K562 (cell line): ENCODE results near the gene NRG3. TPM values are rescaled to one million over a fixed set of nuclear protein-coding genes. Genes with fewer than 3 reads are reported as not detected.

Source experiments
- ATAC-seq: fragments of 200-7000 bp; cut with Tn5 transposase; 3 replicates; pipeline ENCODE4 v1.9.1; 2020; ENCODE audit warnings: moderate library complexity
- BruUV-seq: library from RNA; stranded (reverse); fragments of 400-500 nt; replicated peaks from 2 replicates; lab custom pipeline; 2021; lab: Mats Ljungman, UMichigan
- CTCF ChIA-PET: fragments of 300-600 bp; formaldehyde crosslinking; extraction: SDS; loops from one replicate; lab custom pipeline; 2021; ENCODE audit warnings: low intra/inter-chr PET ratio; lab: Yijun Ruan, JAX
- POLR2A ChIA-PET: fragments of 300-600, 350-650 bp; sonication (Branson Sonifier 250); formaldehyde crosslinking; extraction: SDS; loops from one replicate; lab custom pipeline; 2021; ENCODE audit warnings: antibody characterized with exemption, inconsistent platforms; lab: Yijun Ruan, JAX
- DNase-seq, 4 experiments: peaks; one replicate each; pipeline versions ENCODE4 v3.0.0 to v3.0.0-alpha.2; 2011 to 2018; ENCODE audit warnings: low spot score in 3 of 4, mixed read lengths in 3 of 4; ENCODE audit errors: extremely low read depth in 1 of 4
- FAIRE-seq: peaks from 2 replicates; lab custom pipeline; 2011; peaks lifted over from hg19 to GRCh38; lab: Jason Lieb, UNC
- H2AFZ ChIP-seq: 2 replicates; pipeline ENCODE4 v1.6.0; 2011; ENCODE audit warnings: low read depth, low read length, control low read depth, inconsistent platforms
- H3K27ac ChIP-seq: fragments of 200-600 bp; 3 replicates; pipeline ENCODE4 v1.8.0; 2011; ENCODE audit warnings: low read depth, mild to moderate bottlenecking, control low read depth, inconsistent platforms, low read length, moderate library complexity, mixed read lengths; ENCODE audit errors: extremely low read depth
- H3K27me3 ChIP-seq, 2 experiments: fragments of 300-600 bp in 1 of 2; 2 replicates in 1 of 2; 3 replicates in 1 of 2; pipeline versions ENCODE4 v1.6.0 to v1.8.0; 2011; ENCODE audit warnings: inconsistent platforms in 2 of 2, low read length in 2 of 2, mild to moderate bottlenecking in 1 of 2, mixed read lengths in 1 of 2, moderate library complexity in 1 of 2; ENCODE audit not compliant: control insufficient read depth in 2 of 2, insufficient read depth in 2 of 2
- H3K36me3 ChIP-seq: fragments of 300-600 bp; 3 replicates; pipeline ENCODE4 v1.8.0; 2011; ENCODE audit warnings: mild to moderate bottlenecking, low read length, inconsistent platforms; ENCODE audit not compliant: control insufficient read depth, insufficient read depth
- H3K4me1 ChIP-seq, 2 experiments: fragments of 200-600 bp in 1 of 2; replicated peaks in 1 of 2; 2 replicates in 1 of 2; 3 replicates in 1 of 2; pipeline versions ENCODE4 v1.5.1 to v1.8.0; 2011; ENCODE audit warnings: inconsistent platforms in 2 of 2, low read length in 2 of 2, mild to moderate bottlenecking in 1 of 2, mixed read lengths in 1 of 2, moderate library complexity in 1 of 2; ENCODE audit not compliant: control insufficient read depth in 2 of 2, insufficient read depth in 2 of 2
- H3K4me2 ChIP-seq: 2 replicates; pipeline ENCODE4 v1.6.1; 2011; ENCODE audit warnings: low read length, control low read depth, inconsistent platforms, mixed read lengths; ENCODE audit not compliant: insufficient read depth
- H3K4me3 ChIP-seq: fragments of 200-600 bp; sonication (generic), shearing (Covaris generic); 2 replicates; pipeline ENCODE4 v1.5.1; 2016; ENCODE audit warnings: control low read depth, inconsistent platforms
- H3K79me2 ChIP-seq: fragments of 200-600 bp; 3 replicates; pipeline ENCODE4 v1.8.0; 2011; ENCODE audit warnings: low read length, inconsistent platforms; ENCODE audit not compliant: control insufficient read depth, insufficient read depth
- H3K9ac ChIP-seq, 2 experiments: 2 replicates each; pipeline versions ENCODE4 v1.6.0 to v1.6.1; 2011; ENCODE audit warnings: low read depth in 2 of 2, low read length in 2 of 2, control low read depth in 1 of 2, inconsistent platforms in 1 of 2, mild to moderate bottlenecking in 1 of 2, mixed read lengths in 1 of 2; ENCODE audit not compliant: insufficient read depth in 1 of 2
- H3K9me1 ChIP-seq: one replicate; pipeline ENCODE4 v1.6.0; 2011; ENCODE audit warnings: inconsistent platforms, mild to moderate bottlenecking, low read length, moderate library complexity; ENCODE audit not compliant: control insufficient read depth, insufficient read depth
- H3K9me3 ChIP-seq: replicated peaks from 2 replicates; pipeline ENCODE4 v1.5.1; 2011; ENCODE audit warnings: low read depth, low read length, inconsistent platforms; ENCODE audit not compliant: control insufficient read depth, insufficient read depth
- H4K20me1 ChIP-seq: replicated peaks from 2 replicates; pipeline ENCODE4 v1.6.1; 2011; ENCODE audit warnings: low read length, inconsistent platforms, mixed read lengths; ENCODE audit not compliant: control insufficient read depth, insufficient read depth
- GTF2E2 ChIP-seq: fragments of 200-800 bp; sonication (Bioruptor generic); IDR thresholded peaks from 2 replicates; pipeline ENCODE4 v1.6.1; 2016; ENCODE audit warnings: missing genetic modification characterization, missing compliant biosample characterization
- HNRNPH1 ChIP-seq: fragments of 200-400 bp; formaldehyde crosslinking; optimal IDR thresholded peaks from 2 replicates; pipeline ENCODE3; 2017; ENCODE audit warnings: low read depth, mild to moderate bottlenecking, low read length, moderate library complexity
- JUNB ChIP-seq: fragments of 450-650 bp; formaldehyde crosslinking; conservative IDR thresholded peaks from 2 replicates; pipeline ENCODE4 v1.4.0; 2020; ENCODE audit warnings: mild to moderate bottlenecking
- MYC ChIP-seq, 2 experiments: fragments of 250-450 bp in 1 of 2; sonication (Bioruptor Pico) in 1 of 2; IDR thresholded peaks; 2 replicates each; pipeline versions ENCODE4 v1.5.1 to v1.6.1; 2012 to 2021; ENCODE audit warnings: low read depth in 2 of 2, borderline replicate concordance in 1 of 2, improper control_type of control experiment in 1 of 2, low read length in 1 of 2, mild to moderate bottlenecking in 1 of 2, moderate library complexity in 1 of 2
- NFE2L1 ChIP-seq: fragments of 450-650 bp; IDR thresholded peaks from 2 replicates; pipeline ENCODE4 v1.6.1; 2016; ENCODE audit warnings: missing genetic modification characterization, low read depth, mild to moderate bottlenecking, missing compliant biosample characterization, moderate library complexity, borderline replicate concordance
- RAD21 ChIP-seq, 2 experiments: fragments of 250-450 bp in 1 of 2; fragments of 450-650 bp in 1 of 2; sonication (Bioruptor Pico) in 1 of 2; formaldehyde crosslinking in 1 of 2; IDR thresholded peaks in 1 of 2; conservative IDR thresholded peaks in 1 of 2; 2 replicates each; pipeline versions ENCODE4 v1.4.0 to v1.8.0; 2020 to 2022; ENCODE audit warnings: mild to moderate bottlenecking in 2 of 2, moderate library complexity in 1 of 2
- RFX5 ChIP-seq: IDR thresholded peaks from 2 replicates; pipeline ENCODE4 v1.6.1; 2011; ENCODE audit warnings: low read depth, mild to moderate bottlenecking, improper control_type of control experiment, low read length
- SRSF9 ChIP-seq: fragments of 200-400 bp; formaldehyde crosslinking; IDR thresholded peaks from 2 replicates; pipeline ENCODE4 v1.6.1; 2017; ENCODE audit warnings: low read depth, low read length, borderline replicate concordance
- ZNF785 ChIP-seq: fragments of 250-450 bp; sonication (Bioruptor Pico); IDR thresholded peaks from 2 replicates; pipeline ENCODE4 v1.4.0; 2020; ENCODE audit warnings: mild to moderate bottlenecking
- WGBS: fragments of 100-300 bp; shearing (Covaris generic); methylation state at CpG from one replicate; pipeline ENCODE4 v1.1.6; 2016; ENCODE audit warnings: low coverage, mixed read lengths; ENCODE audit not compliant: insufficient coverage; ENCODE audit errors: missing lambda C conversion rate; 5-methylcytosine and 5-hydroxymethylcytosine counted together
- in situ Hi-C: fragments of 300-500 bp; cut with MboI; formaldehyde crosslinking; loops from 4 replicates; pipeline ENCODE4 v1.15.0; 2018; ENCODE audit warnings: inconsistent platforms, mixed read lengths
- intact Hi-C: fragments of 100-400 bp; cut with micrococcal nuclease; formaldehyde crosslinking; loops from 2 replicates; pipeline ENCODE4 v1.14.2; 2022
- polyA plus RNA-seq, 8 experiments: library from polyadenylated mRNA; depleted of rRNA in 4 of 8; stranded (reverse) in 5 of 8; unstranded in 3 of 8; fragments of >200 nt; fragmentation: Nextera tagmentation in 2 of 8; fragmentation: Illumina TruSeq in 1 of 8; extraction: Ambion mirVana in 2 of 8; extraction: Trizol in 1 of 8; gene quantifications; 2 replicates each; pipeline versions ENCODE4 v1.2.1 to v1.2.3, GENCODE V29; 2011 to 2014; ENCODE audit warnings: inconsistent platforms in 1 of 8, missing spikeins in 1 of 8
- total RNA-seq, 7 experiments: library from RNA; depleted of rRNA in 6 of 7; stranded (reverse); fragments of >200 nt in 6 of 7; fragmentation: Illumina TruSeq in 2 of 7; extraction: Trizol in 2 of 7; gene quantifications; 2 replicates each; pipeline versions ENCODE4 v1.2.1 to v1.2.3, GENCODE V29; 2011 to 2021; ENCODE audit warnings: low replicate concordance in 1 of 7
- TF ChIP-seq, protein P1 (sequence below): sonication (generic); formaldehyde crosslinking; IDR thresholded peaks from 2 replicates; pipeline ENCODE4 v1.8.0; 2023; ENCODE audit warnings: missing genetic modification reagents, mild to moderate bottlenecking, borderline replicate concordance

The NRG3 gene
- total and polyA plus RNA-seq, 9 of the 15 experiments (the other 6 are each of a cell fraction or from before 2014, with no cell fraction given): not detected

GRCh38 chr10:81873231-81873931 is 1.6 kb upstream of the NRG3 start:
- POLR2A ChIA-PET: no interaction called here
- intact Hi-C loops: no loop called here

GRCh38 chr10:81873932-81874816 is 820 bp upstream of the NRG3 start:
- Histone ChIP-seq H3K4me3 (no peak overlapping the region), H3K9me1 (no peaks in the 10 kb centered on the region), H3K79me2 (no peaks in the 10 kb centered on the region), H3K9ac (no peak overlapping the region), H3K27me3 (no peaks in the 10 kb centered on the region), H3K4me1 (no peaks in the 10 kb centered on the region), H3K36me3 (no peaks in the 10 kb centered on the region), H3K27ac (no peak overlapping the region), H2AFZ (no peak overlapping the region), H3K9me3 (no peaks in the 10 kb centered on the region; the same call in 1 of the 2 replicates), H3K4me2 (no peak overlapping the region), H4K20me1 (no peaks in the 10 kb centered on the region)
- intact Hi-C loops: no loop called here
- 36% methylated on average over 50 of the region's 80 CpGs for WGBS
- POLR2A ChIA-PET: no interaction called here
- in situ Hi-C loops: no loop called here
- no TSS peak for BruUV-seq
- no peak for ATAC-seq
- DNase-seq: no peak
- no peak for FAIRE-seq
- CTCF ChIA-PET: no interaction called here
- TF ChIP-seq GTF2E2 (tag): no peak
- no peak for TF ChIP-seq ZNF785 (CRISPR knock-in tag)
- TF ChIP-seq NFE2L1 (tag): no peak
- TF ChIP-seq, protein P1, sequence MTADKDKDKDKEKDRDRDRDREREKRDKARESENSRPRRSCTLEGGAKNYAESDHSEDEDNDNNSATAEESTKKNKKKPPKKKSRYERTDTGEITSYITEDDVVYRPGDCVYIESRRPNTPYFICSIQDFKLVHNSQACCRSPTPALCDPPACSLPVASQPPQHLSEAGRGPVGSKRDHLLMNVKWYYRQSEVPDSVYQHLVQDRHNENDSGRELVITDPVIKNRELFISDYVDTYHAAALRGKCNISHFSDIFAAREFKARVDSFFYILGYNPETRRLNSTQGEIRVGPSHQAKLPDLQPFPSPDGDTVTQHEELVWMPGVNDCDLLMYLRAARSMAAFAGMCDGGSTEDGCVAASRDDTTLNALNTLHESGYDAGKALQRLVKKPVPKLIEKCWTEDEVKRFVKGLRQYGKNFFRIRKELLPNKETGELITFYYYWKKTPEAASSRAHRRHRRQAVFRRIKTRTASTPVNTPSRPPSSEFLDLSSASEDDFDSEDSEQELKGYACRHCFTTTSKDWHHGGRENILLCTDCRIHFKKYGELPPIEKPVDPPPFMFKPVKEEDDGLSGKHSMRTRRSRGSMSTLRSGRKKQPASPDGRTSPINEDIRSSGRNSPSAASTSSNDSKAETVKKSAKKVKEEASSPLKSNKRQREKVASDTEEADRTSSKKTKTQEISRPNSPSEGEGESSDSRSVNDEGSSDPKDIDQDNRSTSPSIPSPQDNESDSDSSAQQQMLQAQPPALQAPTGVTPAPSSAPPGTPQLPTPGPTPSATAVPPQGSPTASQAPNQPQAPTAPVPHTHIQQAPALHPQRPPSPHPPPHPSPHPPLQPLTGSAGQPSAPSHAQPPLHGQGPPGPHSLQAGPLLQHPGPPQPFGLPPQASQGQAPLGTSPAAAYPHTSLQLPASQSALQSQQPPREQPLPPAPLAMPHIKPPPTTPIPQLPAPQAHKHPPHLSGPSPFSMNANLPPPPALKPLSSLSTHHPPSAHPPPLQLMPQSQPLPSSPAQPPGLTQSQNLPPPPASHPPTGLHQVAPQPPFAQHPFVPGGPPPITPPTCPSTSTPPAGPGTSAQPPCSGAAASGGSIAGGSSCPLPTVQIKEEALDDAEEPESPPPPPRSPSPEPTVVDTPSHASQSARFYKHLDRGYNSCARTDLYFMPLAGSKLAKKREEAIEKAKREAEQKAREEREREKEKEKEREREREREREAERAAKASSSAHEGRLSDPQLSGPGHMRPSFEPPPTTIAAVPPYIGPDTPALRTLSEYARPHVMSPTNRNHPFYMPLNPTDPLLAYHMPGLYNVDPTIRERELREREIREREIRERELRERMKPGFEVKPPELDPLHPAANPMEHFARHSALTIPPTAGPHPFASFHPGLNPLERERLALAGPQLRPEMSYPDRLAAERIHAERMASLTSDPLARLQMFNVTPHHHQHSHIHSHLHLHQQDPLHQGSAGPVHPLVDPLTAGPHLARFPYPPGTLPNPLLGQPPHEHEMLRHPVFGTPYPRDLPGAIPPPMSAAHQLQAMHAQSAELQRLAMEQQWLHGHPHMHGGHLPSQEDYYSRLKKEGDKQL (CRISPR knock-in tag): no peak
- TF ChIP-seq RAD21 (CRISPR knock-in tag; conservative IDR thresholded peaks at IDR 0.05 in 1 of 2, IDR thresholded peaks at IDR 0.05 in 1 of 2): no peak

More at GRCh38 chr10:81873231-81873931, 1.6 kb upstream of the NRG3 start:
- WGBS: 2% methylated on average over 12 of the region's 12 CpGs
- Histone ChIP-seq H3K4me3 (no peak overlapping the region), H3K79me2 (no peaks in the 10 kb centered on the region), H4K20me1 (no peaks in the 10 kb centered on the region), H3K4me1 (no peaks in the 10 kb centered on the region), H3K27ac (no peak overlapping the region), H3K27me3 (no peaks in the 10 kb centered on the region), H3K4me2 (no peak overlapping the region), H3K9me1 (no peaks in the 10 kb centered on the region), H3K9ac (no peak overlapping the region), H2AFZ (no peak overlapping the region), H3K36me3 (no peaks in the 10 kb centered on the region), H3K9me3 (no peaks in the 10 kb centered on the region; the same call in 1 of the 2 replicates)
- FAIRE-seq (no peak), DNase-seq (no peak), ATAC-seq (no peak)
- CTCF ChIA-PET: no interaction called here
- TF ChIP-seq HNRNPH1 (no peak), MYC (IDR thresholded peaks at IDR 0.05; ENCODE audit: low read depth, low read length) (no peak), MYC (CRISPR knock-in tag; IDR thresholded peaks at IDR 0.05; ENCODE audit: borderline replicate concordance, low read depth) (no peak), JUNB (no peak), SRSF9 (no peak), RFX5 (no peak)
- BruUV-seq: no TSS peak
- in situ Hi-C loops: no loop called here
